Spleen (tissue), 11 donors: ENCODE data around the gene TWIST2. TPM values are rescaled to one million over a fixed set of nuclear protein-coding genes. Genes with fewer than 3 reads are reported as not detected.

Experiments
- DNase-seq: peaks from one replicate; pipeline ENCODE4 v3.0.0-alpha.2; 2020
- H3K27ac ChIP-seq, 8 donors: fragments of 200-600 bp; sonication (generic) in 7 of 8; 1 replicate in 4 of 8; 2 replicates in 4 of 8; pipeline versions ENCODE4 v1.5.0 to v1.8.0; 2016 to 2021; ENCODE audit warnings: inconsistent platforms in 4 of 8, mild to moderate bottlenecking in 4 of 8, moderate library complexity in 1 of 8
- H3K27me3 ChIP-seq, 7 donors: fragments of 200-600 bp; sonication (generic) in 6 of 7; replicated peaks in 1 of 7; 1 replicate in 4 of 7; 2 replicates in 3 of 7; pipeline versions ENCODE4 v1.5.0 to v1.8.0; 2016 to 2021; ENCODE audit warnings: inconsistent platforms in 3 of 7, mild to moderate bottlenecking in 1 of 7
- H3K36me3 ChIP-seq, 6 donors: fragments of 200-600 bp; sonication (generic) in 5 of 6; 1 replicate in 4 of 6; 2 replicates in 2 of 6; pipeline versions ENCODE4 v1.5.0 to v1.8.0; 2016 to 2021; ENCODE audit warnings: inconsistent platforms in 2 of 6
- H3K4me1 ChIP-seq, 6 donors: fragments of 200-600 bp; sonication (generic) in 5 of 6; 1 replicate in 3 of 6; 2 replicates in 3 of 6; pipeline versions ENCODE4 v1.5.0 to v1.8.0; 2016 to 2021; ENCODE audit warnings: inconsistent platforms in 3 of 6
- H3K4me3 ChIP-seq, 8 donors: fragments of 200-600 bp; sonication (generic) in 7 of 8; 1 replicate in 4 of 8; 2 replicates in 4 of 8; pipeline versions ENCODE4 v1.5.0 to v1.8.0; 2016 to 2021; ENCODE audit warnings: inconsistent platforms in 4 of 8, mild to moderate bottlenecking in 4 of 8, moderate library complexity in 2 of 8
- H3K9me3 ChIP-seq, 8 donors: fragments of 200-600 bp; sonication (generic) in 7 of 8; 1 replicate in 4 of 8; 2 replicates in 4 of 8; pipeline versions ENCODE4 v1.5.0 to v1.8.0; 2016 to 2021; ENCODE audit warnings: inconsistent platforms in 4 of 8
- POLR2A ChIP-seq, 3 donors: fragments of 450-650 bp; IDR thresholded peaks; one replicate each; pipeline ENCODE4 v1.5.1; 2017; ENCODE audit warnings: antibody characterized with exemption in 3 of 3, mild to moderate bottlenecking in 1 of 3
- POLR2AphosphoS5 ChIP-seq, 3 donors: sonication (generic); formaldehyde crosslinking; IDR thresholded peaks; one replicate each; pipeline ENCODE4 v1.5.1; 2017; ENCODE audit warnings: antibody characterized with exemption in 3 of 3
- WGBS, 5 donors: extraction: QIAGEN DNeasy Blood & Tissue Kit in 3 of 5; methylation state at CpG; one replicate each; pipeline versions ENCODE4 v1.1.5 to v1.1.7; 2013 to 2018; 5-methylcytosine and 5-hydroxymethylcytosine counted together
- intact Hi-C: fragments of 100-400 bp; cut with DNase I; formaldehyde crosslinking; loops from one replicate; pipeline ENCODE4 v1.15.0; 2023; ENCODE audit warnings: low total_unique reads
- polyA plus RNA-seq, 3 donors: library from polyadenylated mRNA; stranded (reverse); fragments of 200-250 nt; gene quantifications; one replicate each; pipeline ENCODE4 v1.2.1, GENCODE V29; 2013
- total RNA-seq, 7 donors: library from RNA; depleted of rRNA in 3 of 7; stranded (reverse); fragments of >200 nt in 3 of 7; fragmentation: NEBNext Ultra II Directional in 4 of 7; extraction: Animal tissue kit (Norgen Biotek cat#: 25700) in 4 of 7; gene quantifications; one replicate each; pipeline versions ENCODE4 v1.1.0 to v1.2.1, GENCODE V29; 2016 to 2021
- TF ChIP-seq, protein P1 (sequence below), 11 experiments: fragments of 200-600 bp in 7 of 11; fragments of 450-650 bp in 4 of 11; sonication (generic) in 4 of 11; IDR thresholded peaks in 8 of 11; conservative IDR thresholded peaks in 3 of 11; 1 replicate in 7 of 11; 2 replicates in 4 of 11; pipeline versions ENCODE4 v1.4.0 to v1.8.0; 2016 to 2021; ENCODE audit warnings: antibody characterized with exemption in 11 of 11, inconsistent platforms in 4 of 11, mild to moderate bottlenecking in 1 of 11
- donor health status: healthy with polysubstance abuse.
- donor health status: DM: no; HTN: no; CAD: no; lungs with moderate emphysema.
- donor health status: DM: no; HTN: no; CAD: no.
- donor health status: Bipolar disorder and iron deficiency.
- donor health status: healthy.
- donor health status: DM: no; HTN: no; CAD: no.
- donor health status: DM: yes; HTN: yes; CAD: no.

Gene TWIST2
- total and polyA plus RNA-seq, 10 donors: 1.7 to 9.0 (median 2.4) TPM

DNA sequence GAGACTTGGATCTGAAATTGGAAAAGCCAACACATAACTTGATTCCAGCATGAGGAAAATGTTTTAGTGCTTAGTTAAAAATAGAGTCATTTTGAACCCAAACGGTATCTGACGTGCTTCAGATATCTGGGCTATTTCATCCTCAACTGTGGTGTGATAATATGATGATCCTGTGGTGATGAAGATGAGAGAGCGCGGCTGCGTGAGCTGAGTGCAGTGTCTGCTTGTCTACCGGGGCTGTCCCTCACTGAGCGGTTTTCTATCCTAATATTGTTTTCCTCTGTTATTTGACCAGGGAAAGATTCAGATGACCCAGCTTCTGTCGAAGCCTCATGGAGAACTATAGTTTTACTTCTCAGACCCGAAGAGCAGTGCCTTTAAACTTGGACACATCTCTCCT lies 5.8 kb downstream of the TWIST2 start:
- Histone ChIP-seq H3K27me3 (peaks cover 0 to 76% (median 16%) of the 10 kb centered on the region in 7 donors), H3K9me3 (no peaks in the 10 kb centered on the region), H3K27ac (no peak overlapping the region), H3K36me3 (no peaks in the 10 kb centered on the region), H3K4me1 (peaks cover 0 to 17% (median 7%) of the 10 kb centered on the region in 6 donors), H3K4me3 (no peak overlapping the region)
- no peak for DNase-seq
- TF ChIP-seq POLR2AphosphoS5 (IDR thresholded peaks at IDR 0.05): no peak
- TF ChIP-seq, protein P1, sequence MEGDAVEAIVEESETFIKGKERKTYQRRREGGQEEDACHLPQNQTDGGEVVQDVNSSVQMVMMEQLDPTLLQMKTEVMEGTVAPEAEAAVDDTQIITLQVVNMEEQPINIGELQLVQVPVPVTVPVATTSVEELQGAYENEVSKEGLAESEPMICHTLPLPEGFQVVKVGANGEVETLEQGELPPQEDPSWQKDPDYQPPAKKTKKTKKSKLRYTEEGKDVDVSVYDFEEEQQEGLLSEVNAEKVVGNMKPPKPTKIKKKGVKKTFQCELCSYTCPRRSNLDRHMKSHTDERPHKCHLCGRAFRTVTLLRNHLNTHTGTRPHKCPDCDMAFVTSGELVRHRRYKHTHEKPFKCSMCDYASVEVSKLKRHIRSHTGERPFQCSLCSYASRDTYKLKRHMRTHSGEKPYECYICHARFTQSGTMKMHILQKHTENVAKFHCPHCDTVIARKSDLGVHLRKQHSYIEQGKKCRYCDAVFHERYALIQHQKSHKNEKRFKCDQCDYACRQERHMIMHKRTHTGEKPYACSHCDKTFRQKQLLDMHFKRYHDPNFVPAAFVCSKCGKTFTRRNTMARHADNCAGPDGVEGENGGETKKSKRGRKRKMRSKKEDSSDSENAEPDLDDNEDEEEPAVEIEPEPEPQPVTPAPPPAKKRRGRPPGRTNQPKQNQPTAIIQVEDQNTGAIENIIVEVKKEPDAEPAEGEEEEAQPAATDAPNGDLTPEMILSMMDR (IDR thresholded peaks at IDR 0.05 in 8 of 11, conservative IDR thresholded peaks at IDR 0.05 in 3 of 11): no peak
- no peak for TF ChIP-seq POLR2A (IDR thresholded peaks at IDR 0.05)
- 82 to 92% (median 90%) methylated on average over 9 of the region's 9 CpGs for WGBS, 5 donors
- intact Hi-C loops: no loop called here

DNA sequence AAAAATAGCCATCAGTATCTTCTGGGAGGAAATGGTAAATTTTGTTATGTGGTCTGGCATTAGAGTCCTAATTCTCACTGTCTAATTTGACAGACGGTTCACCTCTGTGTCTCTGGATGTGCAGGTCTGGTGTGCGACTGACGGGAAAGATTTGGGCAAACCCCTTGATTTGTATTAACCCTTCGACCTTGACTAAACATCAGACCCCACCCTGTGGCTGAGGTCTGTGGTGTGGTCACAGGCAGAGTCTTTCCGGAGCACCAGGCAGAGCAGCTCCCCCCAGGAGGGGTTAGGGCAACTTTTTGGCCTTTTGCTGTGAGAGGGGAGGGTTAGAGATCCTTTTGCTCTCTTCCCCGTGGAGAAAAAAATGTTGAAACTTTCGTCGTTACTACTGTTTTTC lies 6.4 kb downstream of the TWIST2 start:
- Histone ChIP-seq H3K4me1 (peaks cover 0 to 12% (median 2%) of the 10 kb centered on the region in 6 donors), H3K27ac (no peak overlapping the region), H3K4me3 (no peak overlapping the region), H3K36me3 (no peaks in the 10 kb centered on the region), H3K27me3 (peaks cover 0 to 73% (median 11%) of the 10 kb centered on the region in 7 donors), H3K9me3 (no peaks in the 10 kb centered on the region)
- intact Hi-C loops: no loop called here
- TF ChIP-seq POLR2AphosphoS5 (IDR thresholded peaks at IDR 0.05): no peak
- TF ChIP-seq, protein P1 (IDR thresholded peaks at IDR 0.05 in 8 of 11, conservative IDR thresholded peaks at IDR 0.05 in 3 of 11): no peak
- TF ChIP-seq POLR2A (IDR thresholded peaks at IDR 0.05): no peak
- no peak for DNase-seq
- 59 to 82% (median 70%) methylated on average over 8 of the region's 8 CpGs for WGBS, 5 donors

DNA sequence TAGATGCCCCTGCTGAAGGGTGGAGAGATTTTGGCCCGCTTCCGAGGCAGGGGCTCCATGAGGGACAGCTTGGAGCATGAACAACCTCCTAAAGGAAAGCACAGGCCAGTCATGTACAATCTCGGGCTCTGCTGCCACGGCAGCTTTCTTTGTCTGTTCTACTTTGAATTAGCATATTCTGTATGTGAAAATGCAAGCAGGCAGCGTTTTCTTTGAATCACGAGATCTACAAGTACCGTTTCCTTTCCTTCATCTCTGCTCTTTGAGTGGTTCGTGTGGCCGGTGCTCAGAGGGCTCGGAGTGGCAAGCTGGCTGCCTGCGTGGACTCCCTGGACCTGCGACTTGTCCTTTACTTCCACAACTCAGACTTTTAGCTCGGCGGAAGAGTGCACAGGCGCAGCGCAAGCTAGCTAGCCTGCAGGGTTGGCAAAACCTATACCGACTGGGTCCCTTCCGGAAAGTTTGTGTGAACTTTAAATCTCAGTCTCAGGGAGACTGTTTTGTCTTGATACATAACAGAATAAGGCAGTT lies 6.9 kb downstream of the TWIST2 start:
- Histone ChIP-seq H3K36me3 (no peaks in the 10 kb centered on the region), H3K27ac (no peak overlapping the region), H3K27me3 (peaks cover 0 to 69% (median 5%) of the 10 kb centered on the region in 7 donors), H3K4me1 (peaks cover 0 to 7% (median 0%) of the 10 kb centered on the region in 6 donors), H3K4me3 (no peak overlapping the region), H3K9me3 (no peaks in the 10 kb centered on the region)
- TF ChIP-seq POLR2A (IDR thresholded peaks at IDR 0.05): no peak
- TF ChIP-seq POLR2AphosphoS5 (IDR thresholded peaks at IDR 0.05): no peak
- TF ChIP-seq, protein P1 (IDR thresholded peaks at IDR 0.05 in 8 of 11, conservative IDR thresholded peaks at IDR 0.05 in 3 of 11): no peak
- 86 to 90% (median 88%) methylated on average over 18 of the region's 18 CpGs for WGBS, 5 donors
- intact Hi-C loops: no loop called here
- DNase-seq: no peak

DNA sequence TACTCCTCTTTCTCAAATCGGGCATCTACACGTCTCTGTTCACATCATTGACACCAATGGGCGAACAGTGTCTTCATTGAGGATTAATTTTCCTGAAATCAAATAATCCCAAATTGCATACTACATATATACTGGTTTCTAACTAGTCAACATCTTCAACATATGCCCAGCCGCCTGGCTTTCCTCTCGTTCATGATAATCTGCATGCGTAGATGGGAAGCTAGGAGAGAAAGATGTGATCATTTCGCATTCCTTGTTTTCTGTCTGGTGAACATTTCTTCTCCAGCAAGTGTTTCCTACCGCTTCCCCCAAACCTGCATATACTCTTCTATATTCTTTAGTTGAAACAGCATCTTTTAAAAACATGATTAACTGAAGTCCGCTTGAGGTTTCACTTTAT lies 7.4 kb downstream of the TWIST2 start:
- Histone ChIP-seq H3K9me3 (no peaks in the 10 kb centered on the region), H3K27ac (no peak overlapping the region), H3K36me3 (no peaks in the 10 kb centered on the region), H3K27me3 (peaks cover 0 to 69% (median 3%) of the 10 kb centered on the region in 7 donors), H3K4me3 (no peak overlapping the region), H3K4me1 (peaks cover 0 to 5% (median 0%) of the 10 kb centered on the region in 6 donors)
- no peak for DNase-seq
- TF ChIP-seq POLR2A (IDR thresholded peaks at IDR 0.05) (no peak), POLR2AphosphoS5 (IDR thresholded peaks at IDR 0.05) (no peak)
- TF ChIP-seq, protein P1 (IDR thresholded peaks at IDR 0.05 in 8 of 11, conservative IDR thresholded peaks at IDR 0.05 in 3 of 11): no peak
- intact Hi-C loops: no loop called here
- 90 to 97% (median 91%) methylated on average over 9 of the region's 9 CpGs for WGBS, 5 donors
